ENCODE results near the gene SLC36A4.

The SLC36A4 gene

GRCh38 chr11:93216511-93217101, 18.8 kb upstream of the SLC36A4 start:
- H3K4me3 ChIP-seq (ENCODE audit: low read depth, low read length) = no peak overlapping the region
- TF ChIP-seq, protein P1, sequence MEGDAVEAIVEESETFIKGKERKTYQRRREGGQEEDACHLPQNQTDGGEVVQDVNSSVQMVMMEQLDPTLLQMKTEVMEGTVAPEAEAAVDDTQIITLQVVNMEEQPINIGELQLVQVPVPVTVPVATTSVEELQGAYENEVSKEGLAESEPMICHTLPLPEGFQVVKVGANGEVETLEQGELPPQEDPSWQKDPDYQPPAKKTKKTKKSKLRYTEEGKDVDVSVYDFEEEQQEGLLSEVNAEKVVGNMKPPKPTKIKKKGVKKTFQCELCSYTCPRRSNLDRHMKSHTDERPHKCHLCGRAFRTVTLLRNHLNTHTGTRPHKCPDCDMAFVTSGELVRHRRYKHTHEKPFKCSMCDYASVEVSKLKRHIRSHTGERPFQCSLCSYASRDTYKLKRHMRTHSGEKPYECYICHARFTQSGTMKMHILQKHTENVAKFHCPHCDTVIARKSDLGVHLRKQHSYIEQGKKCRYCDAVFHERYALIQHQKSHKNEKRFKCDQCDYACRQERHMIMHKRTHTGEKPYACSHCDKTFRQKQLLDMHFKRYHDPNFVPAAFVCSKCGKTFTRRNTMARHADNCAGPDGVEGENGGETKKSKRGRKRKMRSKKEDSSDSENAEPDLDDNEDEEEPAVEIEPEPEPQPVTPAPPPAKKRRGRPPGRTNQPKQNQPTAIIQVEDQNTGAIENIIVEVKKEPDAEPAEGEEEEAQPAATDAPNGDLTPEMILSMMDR (IDR thresholded peaks at IDR 0.05; ENCODE audit: low read depth, low read length, missing control alignments) = no peak
- DNase-seq (ENCODE audit: low read depth) = no peak
- in situ Hi-C loops (cut with HindIII; ENCODE audit: low sequenced_read_pairs) = no loop called here

GRCh38 chr11:93213622-93214021, 15.8 kb upstream of the SLC36A4 start:
- H3K4me3 ChIP-seq (ENCODE audit: low read depth, low read length) = no peak overlapping the region
- TF ChIP-seq, protein P1 (IDR thresholded peaks at IDR 0.05; ENCODE audit: low read depth, low read length, missing control alignments) = no peak
- DNase-seq (ENCODE audit: low read depth) = no peak
- in situ Hi-C loops (cut with HindIII; ENCODE audit: low sequenced_read_pairs) = no loop called here

GRCh38 chr11:93212094-93212493, 14.3 kb upstream of the SLC36A4 start:
- H3K4me3 ChIP-seq (ENCODE audit: low read depth, low read length) = no peak overlapping the region
- no peak for DNase-seq (ENCODE audit: low read depth)
- TF ChIP-seq, protein P1 (IDR thresholded peaks at IDR 0.05; ENCODE audit: low read depth, low read length, missing control alignments) = no peak
- in situ Hi-C loops (cut with HindIII; ENCODE audit: low sequenced_read_pairs) = no loop called here

- H3K4me3 ChIP-seq (ENCODE audit: low read depth, low read length) = no peak overlapping the region
- no peak for DNase-seq (ENCODE audit: low read depth)
- TF ChIP-seq, protein P1 (IDR thresholded peaks at IDR 0.05; ENCODE audit: low read depth, low read length, missing control alignments) = no peak
- in situ Hi-C loops (cut with HindIII; ENCODE audit: low sequenced_read_pairs) = no loop called here
These were observed 11.7 kb upstream of the SLC36A4 start for GRCh38 chr11:93209466-93209865.

DNA sequence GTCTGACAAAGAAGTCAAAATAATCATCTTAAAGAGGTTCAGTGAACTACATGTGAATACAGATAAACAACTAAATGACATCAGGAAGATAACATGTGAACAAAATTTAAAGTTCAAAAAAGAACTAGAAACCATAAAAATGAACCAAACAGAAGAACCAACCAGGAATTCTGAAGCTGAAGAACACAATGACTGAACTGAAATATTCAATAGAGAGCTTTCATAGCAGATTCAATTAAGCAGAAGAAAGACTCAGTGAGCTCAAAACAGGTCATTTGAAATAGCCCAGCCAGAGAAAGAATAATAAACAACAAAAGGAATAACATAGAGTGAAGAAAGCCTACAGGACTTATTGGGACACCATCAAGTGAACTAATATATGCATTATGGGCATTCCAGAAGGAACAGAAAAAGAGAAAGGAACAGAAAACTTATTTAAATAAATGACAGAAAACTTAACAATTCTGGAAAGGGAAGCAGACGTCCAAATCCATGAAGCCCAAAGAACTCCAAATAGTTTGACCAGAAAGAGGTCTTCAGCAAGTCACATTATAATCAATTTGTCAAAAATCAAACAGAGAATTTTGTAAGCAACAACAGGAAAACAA, 11.0 kb upstream of the SLC36A4 start:
- TF ChIP-seq, protein P1 (IDR thresholded peaks at IDR 0.05; ENCODE audit: low read depth, low read length, missing control alignments) = no peak
- DNase-seq (ENCODE audit: low read depth) = no peak
- in situ Hi-C loops (cut with HindIII; ENCODE audit: low sequenced_read_pairs) = no loop called here
- H3K4me3 ChIP-seq (ENCODE audit: low read depth, low read length) = no peak overlapping the region

DNA sequence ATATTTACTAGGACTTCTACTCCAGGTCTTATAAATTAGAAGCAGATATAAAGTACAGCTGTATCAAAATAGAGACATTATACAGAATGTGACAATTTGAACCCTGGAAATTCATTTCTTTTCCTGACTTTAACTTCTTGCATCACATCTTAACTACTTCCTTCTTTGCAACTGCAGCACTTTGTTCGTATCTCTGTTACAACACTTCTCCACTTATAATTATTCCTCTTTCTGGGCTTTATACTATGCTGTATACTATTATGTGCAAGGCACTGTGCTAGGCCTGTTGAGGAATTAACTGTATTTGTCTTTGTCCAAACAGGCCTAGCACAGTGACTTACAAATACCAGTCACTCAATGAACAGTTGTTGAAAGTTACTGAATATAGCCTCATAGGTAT, 1.8 kb upstream of the SLC36A4 start:
- in situ Hi-C loops (cut with HindIII; ENCODE audit: low sequenced_read_pairs) = no loop called here
- DNase-seq (ENCODE audit: low read depth) = no peak
- no peak overlapping the region for H3K4me3 ChIP-seq (ENCODE audit: low read depth, low read length)
- TF ChIP-seq, protein P1 (IDR thresholded peaks at IDR 0.05; ENCODE audit: low read depth, low read length, missing control alignments) = no peak

Data from astrocyte of the cerebellum (primary cell).